Nephron (organoid): Measurements from ENCODE around the gene GRK2.

Experiments used
- H3K27ac Mint-ChIP-seq, 3 experiments: 2 replicates each; pipeline ENCODE4 v1.8.0; 2020; ENCODE audit warnings: mixed read lengths in 3 of 3, mild to moderate bottlenecking in 2 of 3, moderate library complexity in 1 of 3
- H3K27me3 Mint-ChIP-seq: 2 replicates; pipeline ENCODE4 v1.8.0; 2021; ENCODE audit warnings: low read depth, mild to moderate bottlenecking, moderate library complexity, mixed read lengths
- H3K36me3 Mint-ChIP-seq: 2 replicates; pipeline ENCODE4 v1.8.0; 2020; ENCODE audit warnings: low read depth, mixed read lengths
- H3K4me1 Mint-ChIP-seq: 2 replicates; pipeline ENCODE4 v1.8.0; 2020; ENCODE audit warnings: mixed read lengths
- H3K4me3 Mint-ChIP-seq, 3 experiments: 2 replicates each; pipeline ENCODE4 v1.8.0; 2020; ENCODE audit warnings: mild to moderate bottlenecking in 3 of 3, mixed read lengths in 3 of 3, moderate library complexity in 2 of 3
- H3K9me3 Mint-ChIP-seq: 2 replicates; pipeline ENCODE4 v1.8.0; 2020; ENCODE audit warnings: mixed read lengths
- CTCF ChIP-seq, 3 experiments: fragments of 200-600 bp; sonication (generic); IDR thresholded peaks; one replicate each; pipeline ENCODE4 v1.5.0; 2021; ENCODE audit warnings: antibody characterized with exemption in 3 of 3; ENCODE audit not compliant: unreplicated experiment in 3 of 3

Gene GRK2

GRCh38 chr11:67286621-67287333, 20.5 kb downstream of the GRK2 start:
- Mint-ChIP-seq H3K36me3 (peaks cover 8% of the 10 kb centered on the region), H3K4me3 (peak overlapping the region; percentile 83 to 86 (median 84)), H3K9me3 (no peaks in the 10 kb centered on the region), H3K27ac (peak overlapping the region; percentile 97 to 99 (median 97)), H3K4me1 (peaks cover 11% of the 10 kb centered on the region), H3K27me3 (no peaks in the 10 kb centered on the region)
- no peak for TF ChIP-seq CTCF (IDR thresholded peaks at IDR 0.05; ENCODE audit: unreplicated experiment in 3 of 3)

- TF ChIP-seq CTCF (IDR thresholded peaks at IDR 0.05; ENCODE audit: unreplicated experiment in 3 of 3): no peak
- Mint-ChIP-seq H3K36me3 (peaks cover 11% of the 10 kb centered on the region), H3K9me3 (no peaks in the 10 kb centered on the region), H3K4me1 (peaks cover 11% of the 10 kb centered on the region), H3K27ac (peak overlapping the region; percentile 97 to 99 (median 97)), H3K27me3 (no peaks in the 10 kb centered on the region), H3K4me3 (peak overlapping the region; percentile 83 to 86 (median 84))
Observed at GRCh38 chr11:67287355-67288197, 21.3 kb downstream of the GRK2 start.

- Mint-ChIP-seq H3K4me3 (peak overlapping the region; percentile 83 to 86 (median 84)), H3K9me3 (no peaks in the 10 kb centered on the region), H3K4me1 (peaks cover 11% of the 10 kb centered on the region), H3K27me3 (no peaks in the 10 kb centered on the region), H3K36me3 (peaks cover 15% of the 10 kb centered on the region), H3K27ac (peak overlapping the region; percentile 97 to 99 (median 97))
- no peak for TF ChIP-seq CTCF (IDR thresholded peaks at IDR 0.05; ENCODE audit: unreplicated experiment in 3 of 3)
Observed at GRCh38 chr11:67288198-67288451, 21.9 kb downstream of the GRK2 start.

GRCh38 chr11:67288452-67289225, 22.4 kb downstream of the GRK2 start:
- Mint-ChIP-seq H3K27ac (peak overlapping the region; percentile 97 to 99 (median 97)), H3K27me3 (no peaks in the 10 kb centered on the region), H3K36me3 (peaks cover 19% of the 10 kb centered on the region), H3K9me3 (no peaks in the 10 kb centered on the region), H3K4me3 (peak overlapping the region; percentile 83 to 86 (median 84)), H3K4me1 (peaks cover 11% of the 10 kb centered on the region)
- peak; percentile 44 to 64 (median 48) for TF ChIP-seq CTCF (IDR thresholded peaks at IDR 0.05; ENCODE audit: unreplicated experiment in 3 of 3)

GRCh38 chr11:67289226-67289650, 23.0 kb downstream of the GRK2 start, which contains the start of gene ANKRD13D:
ANKRD13D (plus strand) TSS chr11:67289303; CDS start chr11:67289461, 158 bp downstream.
- Mint-ChIP-seq H3K27ac (peak within 1 kb of the TSS; percentile 97 to 99 (median 97)), H3K4me3 (peak within 1 kb of the TSS; percentile 90 to 95 (median 92)), H3K36me3 (peaks cover 21% of the 10 kb centered on the region), H3K4me1 (peaks cover 11% of the 10 kb centered on the region), H3K27me3 (no peaks in the 10 kb centered on the region), H3K9me3 (no peaks in the 10 kb centered on the region)
- TF ChIP-seq CTCF (IDR thresholded peaks at IDR 0.05; ENCODE audit: unreplicated experiment in 3 of 3): no peak
